Measurements from ENCODE around the gene SBNO2.

The SBNO2 gene

DNA sequence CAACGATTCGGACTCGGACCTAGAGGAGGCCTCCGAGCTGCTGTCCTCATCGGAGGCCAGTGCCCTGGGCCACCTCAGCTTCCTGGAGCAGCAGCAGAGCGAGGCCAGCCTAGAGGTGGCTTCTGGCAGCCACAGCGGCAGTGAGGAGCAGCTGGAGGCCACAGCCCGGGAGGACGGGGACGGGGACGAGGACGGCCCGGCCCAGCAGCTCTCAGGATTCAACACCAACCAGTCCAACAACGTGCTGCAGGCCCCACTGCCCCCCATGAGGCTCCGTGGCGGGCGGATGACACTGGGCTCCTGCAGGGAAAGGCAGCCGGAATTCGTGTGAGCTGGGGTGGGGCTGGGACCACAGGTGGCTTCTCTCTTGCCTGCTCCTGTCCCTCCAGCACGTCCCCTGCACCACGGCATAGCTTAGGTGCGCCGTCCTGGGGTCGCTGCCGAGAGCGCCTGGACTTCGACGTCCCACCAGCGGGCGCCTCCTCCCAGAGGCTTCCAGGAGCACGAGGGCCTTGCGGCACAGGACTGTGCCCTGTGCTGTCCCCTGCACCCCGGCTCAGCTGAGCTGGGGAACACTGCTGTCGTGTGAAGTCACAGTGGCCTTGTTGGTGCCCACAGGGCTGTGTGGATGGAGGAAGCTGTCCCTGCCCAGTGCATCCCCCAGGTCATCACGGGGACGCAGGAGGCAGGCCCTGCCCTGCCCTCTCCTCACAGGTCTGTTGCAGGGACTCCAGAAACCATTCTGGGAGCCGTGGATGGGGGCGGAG lies 88.2 kb downstream of the SBNO2 start:
- DNase-seq = no peak

GRCh38 chr19:1085053-1085658 lies 88.9 kb downstream of the SBNO2 start:
- DNase-seq = no peak

- no peak for DNase-seq
These were observed 89.8 kb downstream of the SBNO2 start for GRCh38 chr19:1084024-1084868.

GRCh38 chr19:1082928-1083816 lies 90.9 kb downstream of the SBNO2 start:
- DNase-seq = no peak

DNA sequence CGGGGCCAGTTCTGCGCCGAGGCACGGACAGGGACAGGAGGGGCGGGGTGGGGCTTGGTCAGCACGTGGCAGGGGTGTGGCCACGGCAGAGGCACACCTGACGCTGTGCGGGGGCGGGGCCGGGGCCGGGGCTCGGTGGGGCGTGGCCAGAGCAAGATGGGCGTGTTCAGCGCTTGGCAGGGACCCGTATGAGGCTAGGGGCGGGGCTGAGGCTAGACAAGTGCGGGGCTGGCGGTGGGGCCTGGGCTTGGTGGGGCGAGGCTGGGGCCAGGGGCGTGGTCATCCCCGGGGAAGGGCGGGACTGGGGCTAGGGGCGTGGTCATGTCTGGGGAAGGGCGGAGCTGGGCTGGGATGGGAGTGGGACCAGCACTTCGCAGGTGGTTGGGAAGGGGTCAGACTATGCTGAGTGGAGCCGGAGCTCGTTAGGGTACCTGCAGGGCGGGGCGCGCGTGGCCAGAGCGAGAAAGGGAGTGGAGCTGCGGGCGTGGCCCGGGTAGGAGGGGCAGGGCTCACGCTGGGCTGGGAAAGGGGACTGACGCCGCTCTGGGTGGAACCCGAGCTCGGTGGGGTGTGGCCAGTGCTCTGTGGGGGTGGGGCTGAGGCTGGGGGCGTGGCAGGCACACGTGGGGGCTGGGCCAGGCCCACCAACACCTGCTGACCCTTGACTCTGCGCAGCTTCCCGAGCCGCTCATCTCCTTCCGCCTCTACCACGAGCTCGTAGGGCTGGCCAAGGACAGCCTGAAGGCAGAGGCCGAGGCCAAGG lies 91.7 kb downstream of the SBNO2 start:
- DNase-seq = peak; percentile 45

- no peak for DNase-seq
These were observed 92.5 kb downstream of the SBNO2 start for GRCh38 chr19:1081301-1082164.

DNA sequence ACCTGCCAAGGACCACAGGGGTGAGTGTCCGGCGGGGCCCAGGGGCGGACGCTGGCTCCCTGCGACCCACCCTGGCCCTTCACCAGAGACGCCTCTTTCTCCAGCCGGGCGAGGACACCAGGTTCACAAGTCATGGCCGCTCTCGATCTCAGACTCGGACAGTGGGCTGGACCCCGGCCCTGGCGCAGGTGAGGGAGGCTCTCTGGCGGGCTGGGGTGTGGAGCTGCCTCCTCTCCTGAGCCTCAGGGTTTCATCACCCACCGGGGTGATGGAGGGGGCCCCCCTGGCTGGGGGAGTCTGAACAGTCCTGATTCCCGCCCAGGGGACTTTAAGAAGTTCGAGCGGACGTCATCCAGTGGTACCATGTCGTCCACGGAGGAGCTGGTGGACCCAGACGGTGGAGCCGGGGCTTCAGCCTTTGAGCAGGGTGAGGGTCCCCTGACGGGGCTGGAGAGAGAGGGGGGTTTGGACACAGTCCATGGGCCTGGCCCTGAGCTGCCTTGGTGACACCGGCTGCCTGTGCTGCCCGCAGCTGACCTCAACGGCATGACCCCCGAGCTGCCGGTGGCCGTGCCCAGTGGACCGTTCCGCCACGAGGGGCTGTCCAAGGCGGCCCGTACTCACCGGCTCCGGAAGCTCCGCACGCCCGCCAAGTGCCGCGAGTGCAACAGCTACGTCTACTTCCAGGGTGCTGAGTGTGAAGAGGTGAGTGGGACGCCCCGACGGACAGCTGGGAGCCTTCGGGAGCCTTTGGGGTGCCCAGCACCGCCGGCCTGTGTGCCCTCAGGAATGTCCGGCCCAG lies 93.5 kb downstream of the SBNO2 start:
- DNase-seq = no peak

DNA sequence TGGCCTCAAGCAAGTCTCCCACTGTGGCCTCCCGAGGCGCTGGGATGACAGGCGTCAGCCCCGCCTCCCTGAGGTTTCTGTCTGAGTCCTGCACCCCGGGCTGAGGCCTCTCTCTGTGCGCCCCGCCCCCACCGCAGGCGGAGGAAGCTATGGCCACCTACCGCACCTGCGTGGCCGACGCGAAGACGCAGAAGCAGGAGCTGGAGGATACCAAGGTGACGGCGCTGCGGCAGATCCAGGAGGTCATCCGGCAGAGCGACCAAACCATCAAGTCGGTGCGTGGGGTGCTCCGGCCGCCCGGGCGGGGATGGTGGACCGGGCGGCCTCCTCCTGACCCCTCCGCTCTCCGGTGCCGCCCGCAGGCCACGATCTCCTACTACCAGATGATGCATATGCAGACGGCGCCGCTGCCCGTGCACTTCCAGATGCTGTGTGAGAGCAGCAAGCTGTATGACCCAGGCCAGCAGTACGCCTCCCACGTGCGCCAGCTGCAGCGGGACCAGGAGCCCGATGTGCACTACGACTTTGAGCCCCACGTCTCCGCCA lies 94.4 kb downstream of the SBNO2 start:
- no peak for DNase-seq

DNA sequence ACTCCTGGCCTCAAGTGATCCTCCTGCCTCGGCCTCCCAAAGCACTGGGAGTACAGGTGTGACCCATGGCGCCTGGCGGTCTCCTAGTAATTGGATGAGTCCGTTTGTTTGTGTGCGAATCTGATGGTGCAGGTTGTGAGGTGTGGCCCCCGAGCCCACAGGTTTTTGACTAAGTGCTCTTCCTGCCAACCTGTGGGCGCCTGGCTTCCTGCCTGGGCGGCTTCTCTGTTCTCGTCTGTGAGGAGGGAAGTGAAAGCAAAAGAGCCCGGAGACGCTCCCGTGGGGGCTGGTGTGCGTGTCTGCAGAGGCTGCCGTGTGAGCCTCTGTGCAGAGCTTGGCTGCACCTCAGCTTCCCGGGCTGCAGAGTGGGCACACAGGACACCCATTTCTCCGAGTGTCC lies 97.1 kb downstream of the SBNO2 start:
- DNase-seq = no peak

GRCh38 chr19:1076046-1076386 lies 98.1 kb downstream of the SBNO2 start:
- no peak for DNase-seq

GRCh38 chr19:1074544-1075283 lies 99.4 kb downstream of the SBNO2 start:
- peak; percentile 39 for DNase-seq

DNA sequence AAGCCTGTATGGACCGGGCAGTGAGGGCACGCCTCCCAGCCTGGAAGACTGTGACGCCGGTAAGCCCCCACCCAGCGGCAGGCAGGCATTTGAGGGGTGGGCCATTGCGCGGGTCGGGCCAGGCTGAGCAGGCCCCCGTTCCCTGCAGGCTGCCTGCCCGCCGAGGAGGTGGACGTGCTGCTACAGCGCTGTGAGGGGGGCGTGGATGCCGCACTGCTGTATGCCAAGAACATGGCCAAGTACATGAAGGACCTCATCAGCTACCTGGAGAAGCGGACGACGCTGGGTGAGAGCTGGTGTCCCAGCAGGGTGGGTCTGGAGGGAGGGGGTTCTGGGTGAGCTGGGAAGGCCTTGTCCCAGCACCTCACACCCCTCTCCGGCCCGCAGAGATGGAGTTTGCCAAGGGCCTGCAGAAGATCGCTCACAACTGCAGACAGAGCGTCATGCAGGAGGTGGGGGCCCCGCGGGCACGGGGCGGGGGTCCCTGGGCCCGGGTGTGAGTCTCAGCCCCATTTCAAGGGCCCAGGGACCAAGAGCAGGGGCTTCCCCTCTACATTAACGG lies 100.0 kb downstream of the SBNO2 start:
- DNase-seq = no peak

DNA sequence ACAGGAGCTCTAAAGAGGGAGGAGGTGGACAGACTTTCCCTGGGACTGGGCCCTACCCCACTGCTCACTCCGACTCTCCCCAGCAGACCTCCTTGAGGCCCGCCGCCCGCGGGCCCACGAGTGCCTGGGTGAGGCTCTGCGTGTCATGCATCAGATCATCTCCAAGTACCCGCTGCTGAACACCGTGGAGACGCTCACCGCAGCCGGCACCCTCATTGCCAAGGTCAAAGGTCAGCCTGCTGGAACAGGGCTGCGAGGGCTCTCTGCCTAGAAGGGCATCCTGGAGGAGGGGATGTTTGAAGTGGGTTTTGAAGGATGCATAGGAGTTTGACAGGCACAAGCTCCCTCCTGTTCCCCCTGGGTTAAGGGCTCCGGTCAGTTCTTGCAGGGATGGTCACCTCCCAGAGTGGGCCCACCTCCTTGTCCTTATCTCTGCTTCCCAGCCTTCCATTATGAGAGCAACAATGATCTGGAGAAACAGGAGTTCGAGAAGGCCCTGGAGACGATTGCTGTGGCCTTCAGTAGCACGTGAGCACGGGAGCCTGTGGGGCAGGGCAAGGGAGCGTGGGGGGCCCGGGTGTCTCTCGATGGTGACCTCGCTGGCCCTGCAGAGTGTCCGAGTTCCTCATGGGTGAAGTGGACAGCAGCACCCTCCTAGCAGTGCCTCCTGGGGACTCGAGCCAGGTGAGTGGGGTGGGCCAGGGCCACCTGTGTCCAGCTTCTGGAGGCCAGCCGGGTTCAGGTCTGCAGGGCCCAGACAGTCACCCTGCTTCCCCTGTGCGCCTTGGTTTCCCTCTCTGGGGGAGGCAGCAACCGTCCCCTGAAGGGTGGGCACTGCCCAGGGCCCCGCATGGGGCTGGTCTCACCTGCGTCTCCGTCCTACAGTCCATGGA lies 100.8 kb downstream of the SBNO2 start:
- no peak for DNase-seq

DNA sequence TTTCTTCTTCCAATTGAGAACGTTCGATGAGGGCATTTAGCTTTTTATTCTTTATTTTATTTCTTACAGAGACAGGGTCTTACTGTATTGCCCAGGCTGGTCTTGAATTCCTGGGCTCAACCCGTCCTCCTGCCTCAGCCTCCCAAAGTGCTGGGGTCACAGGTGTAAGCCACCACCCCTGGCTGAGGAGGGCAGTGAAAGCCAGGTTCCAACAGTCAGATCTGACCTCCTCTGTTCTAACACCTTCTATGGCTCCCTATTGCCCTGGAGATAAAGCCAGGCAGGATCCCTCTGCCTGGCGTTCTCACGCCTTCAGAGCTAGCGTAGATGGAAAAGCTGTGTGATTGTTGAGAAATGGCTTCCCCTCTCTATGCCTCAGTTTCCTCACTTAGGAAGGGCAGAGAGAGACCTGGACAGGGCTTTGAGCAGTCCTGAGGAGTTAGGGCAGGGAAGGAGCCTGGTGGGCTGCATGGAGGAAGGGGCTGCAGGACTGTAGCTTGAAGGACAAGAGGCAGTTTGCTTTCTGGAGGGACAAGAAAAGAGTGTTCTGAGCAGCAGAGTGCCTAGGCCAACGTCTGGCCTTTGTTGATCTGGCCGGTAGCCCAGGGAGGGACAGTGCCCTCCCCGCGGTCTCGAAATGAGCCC lies 101.6 kb downstream of the SBNO2 start:
- no peak for DNase-seq

- no peak for DNase-seq
These were observed 102.9 kb downstream of the SBNO2 start for GRCh38 chr19:1070931-1071791.

DNA sequence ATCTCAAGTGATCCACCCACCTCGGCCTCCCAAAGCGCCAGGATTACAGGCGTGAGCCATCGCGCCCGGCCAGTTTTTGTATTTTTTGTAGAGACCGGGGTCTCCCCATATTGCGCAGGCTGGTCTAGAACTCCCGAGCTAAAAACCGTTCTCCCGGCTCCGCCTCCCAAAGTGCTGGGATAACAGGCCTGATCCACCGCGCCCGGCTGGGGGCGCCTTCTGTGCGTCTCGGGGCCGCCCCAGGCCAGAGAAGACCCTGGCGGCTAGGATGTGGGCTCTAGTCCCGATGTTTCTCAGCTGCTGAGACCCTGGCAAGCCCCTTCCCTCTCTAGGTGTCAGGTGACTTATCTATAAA lies 103.5 kb downstream of the SBNO2 start:
- no peak for DNase-seq
